HepG2 (cell line): Measurements from ENCODE around the gene GLUD1. TPM values are rescaled to one million over a fixed set of nuclear protein-coding genes. Genes with fewer than 3 reads are reported as not detected.
A peak's percentile ranks its signal among the peaks of the same experiment; 100 is the strongest.
"Not testable (repeated sequence)": the region's sequence is repeated elsewhere in the genome, so short reads cannot be mapped to it uniquely, and the experiment has no call there.

ENCODE experiments used
- ATAC-seq: fragments of 200-7000 bp; cut with Tn5 transposase; 3 replicates; pipeline ENCODE4 v1.9.1; 2020; ENCODE audit warnings: mild to moderate bottlenecking, moderate library complexity
- BruUV-seq: library from RNA; stranded (reverse); fragments of 400-500 nt; replicated peaks from 2 replicates; lab custom pipeline; 2021; lab: Mats Ljungman, UMichigan
- CTCF ChIA-PET: fragments of 300-600 bp; formaldehyde crosslinking; extraction: SDS; loops from one replicate; lab custom pipeline; 2021; ENCODE audit warnings: low total read pairs, inconsistent platforms, low intra/inter-chr PET ratio; lab: Yijun Ruan, JAX
- POLR2A ChIA-PET: fragments of 350-600 bp; sonication (Branson Sonifier 250); formaldehyde crosslinking; loops from one replicate; lab custom pipeline; 2020; ENCODE audit warnings: antibody characterized with exemption, inconsistent platforms; lab: Yijun Ruan, JAX
- DNase-seq: peaks from one replicate; pipeline ENCODE4 v3.0.0-alpha.2; 2015; ENCODE audit warnings: low spot score
- FAIRE-seq: peaks from 3 replicates; lab custom pipeline; 2011; peaks lifted over from hg19 to GRCh38; lab: Jason Lieb, UNC
- H2AFZ ChIP-seq: one replicate; pipeline ENCODE4 v1.6.1; 2011; ENCODE audit warnings: low read length, inconsistent platforms
- H3K27ac ChIP-seq: fragments of 300-600 bp; 3 replicates; pipeline ENCODE4 v1.8.0; 2011; ENCODE audit warnings: mixed run types, mild to moderate bottlenecking, mixed read lengths, low read length, inconsistent platforms; ENCODE audit not compliant: insufficient read depth; ENCODE audit errors: extremely low read length
- H3K27me3 ChIP-seq, 2 experiments: fragments of 200-600 bp in 1 of 2; 2 replicates in 1 of 2; 3 replicates in 1 of 2; pipeline versions ENCODE4 v1.6.0 to v1.8.0; 2011; ENCODE audit warnings: low read length in 2 of 2, mild to moderate bottlenecking in 2 of 2, moderate library complexity in 2 of 2, inconsistent platforms in 1 of 2; ENCODE audit not compliant: insufficient read depth in 2 of 2, control insufficient read depth in 1 of 2
- H3K36me3 ChIP-seq, 2 experiments: fragments of 200-600 bp in 1 of 2; replicated peaks in 1 of 2; 2 replicates in 1 of 2; 3 replicates in 1 of 2; pipeline versions ENCODE4 v1.5.1 to v1.8.0; 2011; ENCODE audit warnings: low read length in 2 of 2, inconsistent platforms in 1 of 2; ENCODE audit not compliant: insufficient read depth in 2 of 2, control insufficient read depth in 1 of 2
- H3K4me1 ChIP-seq: 2 replicates; pipeline ENCODE4 v1.5.1; 2012; ENCODE audit warnings: low read length, inconsistent platforms; ENCODE audit not compliant: insufficient read depth
- H3K4me2 ChIP-seq: 2 replicates; pipeline ENCODE4 v1.6.0; 2011; ENCODE audit warnings: low read depth, low read length, inconsistent platforms
- H3K4me3 ChIP-seq, 3 experiments: fragments of 200-600 bp in 1 of 3; sonication (generic), shearing (Covaris generic) in 1 of 3; replicated peaks in 1 of 3; 2 replicates each; pipeline ENCODE4 v1.5.1; 2011 to 2016; ENCODE audit warnings: low read length in 3 of 3, inconsistent platforms in 2 of 3, low read depth in 2 of 3, mild to moderate bottlenecking in 2 of 3, control low read depth in 1 of 3, mixed read lengths in 1 of 3; ENCODE audit not compliant: insufficient read depth in 1 of 3
- H3K79me2 ChIP-seq: one replicate; pipeline ENCODE4 v1.6.1; 2011; ENCODE audit warnings: low read length, inconsistent platforms; ENCODE audit not compliant: insufficient read depth
- H3K9ac ChIP-seq: 2 replicates; pipeline ENCODE4 v1.6.0; 2011; ENCODE audit warnings: mild to moderate bottlenecking, low read depth, low read length, inconsistent platforms; ENCODE audit not compliant: insufficient read depth
- H3K9me3 ChIP-seq: 2 replicates; pipeline ENCODE4 v1.5.1; 2012; ENCODE audit warnings: mild to moderate bottlenecking, low read length
- H4K20me1 ChIP-seq: 2 replicates; pipeline ENCODE4 v1.6.0; 2011; ENCODE audit warnings: inconsistent platforms, mild to moderate bottlenecking, low read length, moderate library complexity; ENCODE audit not compliant: insufficient read depth
- ATF7 ChIP-seq, 2 experiments: fragments of 450-650 bp in 1 of 2; sonication (generic) in 1 of 2; formaldehyde crosslinking in 1 of 2; IDR thresholded peaks; 2 replicates each; pipeline versions ENCODE4 v1.4.0 to v1.6.1; 2016 to 2020; ENCODE audit warnings: antibody characterized with exemption in 1 of 2, mild to moderate bottlenecking in 1 of 2, missing genetic modification reagents in 1 of 2
- FOSL2 ChIP-seq: sonication (generic); formaldehyde crosslinking; IDR thresholded peaks from 2 replicates; pipeline ENCODE4 v1.4.0; 2020; ENCODE audit warnings: missing genetic modification reagents
- MAFF ChIP-seq: IDR thresholded peaks from 2 replicates; pipeline ENCODE4 v1.6.1; 2011; ENCODE audit warnings: low read depth, low read length, improper control_type of control experiment
- MAFK ChIP-seq, 2 experiments: IDR thresholded peaks in 1 of 2; conservative IDR thresholded peaks in 1 of 2; 2 replicates each; pipeline ENCODE4 v1.6.1; 2011; ENCODE audit warnings: improper control_type of control experiment in 2 of 2, low read length in 2 of 2
- NR2F6 ChIP-seq, 2 experiments: IDR thresholded peaks; 2 replicates each; pipeline ENCODE4 v1.6.1; 2016; ENCODE audit warnings: antibody characterized with exemption in 1 of 2, mild to moderate bottlenecking in 1 of 2
- RARA ChIP-seq: IDR thresholded peaks from 2 replicates; pipeline ENCODE4 v1.6.1; 2016; ENCODE audit warnings: missing genetic modification reagents, missing compliant biosample characterization
- WGBS: methylation state at CpG from one replicate; pipeline ENCODE4 v1.1.6; 2017; ENCODE audit warnings: low lambda C conversion rate; 5-methylcytosine and 5-hydroxymethylcytosine counted together
- in situ Hi-C: cut with HindIII; loops from 2 replicates; pipeline ENCODE4 v1.10.0; 2017; ENCODE audit warnings: low pct_unique_long_range_greater_than_20kb; ENCODE audit not compliant: extremely low pct_ligation_motif_present
- intact Hi-C: fragments of 100-400 bp; cut with micrococcal nuclease; formaldehyde crosslinking; loops from one replicate; pipeline ENCODE4 v1.10.0; 2022; ENCODE audit not compliant: unreplicated experiment
- polyA plus RNA-seq, 8 experiments: library from polyadenylated mRNA; depleted of rRNA in 3 of 8; stranded (reverse) in 7 of 8; unstranded in 1 of 8; fragments of >200 nt; fragmentation: Illumina TruSeq in 4 of 8; extraction: Trizol in 4 of 8; gene quantifications; 2 replicates each; pipeline versions ENCODE4 v1.2.1 to v1.2.3, GENCODE V29; 2011 to 2016; ENCODE audit warnings: low read depth in 4 of 8, missing spikeins in 1 of 8, mixed read lengths in 1 of 8; ENCODE audit not compliant: insufficient read depth in 1 of 8
- total RNA-seq, 5 experiments: library from RNA; depleted of rRNA; stranded (reverse); fragments of >200 nt; fragmentation: Illumina TruSeq; extraction: Trizol; gene quantifications; 2 replicates each; pipeline ENCODE4 v1.2.3, GENCODE V29; 2016; ENCODE audit warnings: low read depth in 1 of 5

GLUD1 gene
- total and polyA plus RNA-seq, 2 of the 13 experiments (the other 11 are each of a cell fraction or from before 2014, with no cell fraction given), result 301 to 798 TPM

DNA sequence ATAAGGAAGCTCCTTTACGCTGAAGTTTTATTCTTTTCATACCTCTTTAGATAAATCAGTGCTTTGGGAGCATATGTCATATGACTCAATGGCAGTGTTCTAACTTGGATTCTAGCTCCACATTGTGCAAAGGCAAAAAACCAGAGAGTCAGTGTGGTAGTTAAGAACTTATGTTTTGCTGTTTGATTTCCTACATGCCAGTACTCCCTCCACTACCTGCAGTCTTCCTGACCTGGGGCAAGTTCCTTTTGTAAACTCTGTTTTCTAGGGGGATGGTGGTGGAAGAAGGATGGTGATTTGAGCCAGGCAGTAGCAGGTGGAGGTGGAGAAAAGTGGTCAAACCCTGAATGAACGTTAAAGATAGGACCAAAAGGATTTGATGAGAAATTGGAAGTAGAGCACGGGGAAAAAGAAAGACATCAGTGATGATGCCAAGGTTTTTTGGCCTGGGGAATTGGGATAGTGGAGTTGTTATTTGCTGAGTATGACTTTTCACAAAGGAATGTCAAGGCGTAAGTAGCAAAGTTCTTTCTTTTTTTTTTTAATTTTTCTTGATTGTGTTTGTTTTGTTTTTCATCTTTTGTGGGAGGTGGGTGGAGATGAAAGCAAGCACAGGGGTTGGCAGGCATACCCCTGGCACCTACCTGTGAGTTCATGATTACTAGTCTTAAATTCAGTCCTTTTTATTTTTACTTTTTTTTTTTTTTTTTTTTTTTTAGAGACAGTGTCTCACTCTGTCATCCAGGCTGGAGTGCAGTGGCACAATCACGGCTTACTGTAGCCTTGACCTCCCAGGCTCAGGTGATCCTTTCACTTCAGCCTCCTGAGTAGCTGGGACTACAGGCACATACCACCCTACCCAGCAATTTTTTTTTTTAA, 47.8 kb upstream of the GLUD1 start:
- H4K20me1 ChIP-seq, H3K9ac ChIP-seq, H2AFZ ChIP-seq, H3K4me3 ChIP-seq, in situ Hi-C loops, POLR2A ChIA-PET, H3K79me2 ChIP-seq, H3K4me2 ChIP-seq, H3K36me3 ChIP-seq, H3K27me3 ChIP-seq, BruUV-seq, intact Hi-C loops, FAIRE-seq, H3K9me3 ChIP-seq, CTCF ChIA-PET: not testable (repeated sequence)
- DNase-seq (peak; percentile 35), ATAC-seq (peak; percentile 45)
- 30% methylated on average over 5 of the region's 5 CpGs for WGBS
- Histone ChIP-seq H3K4me1 (peaks cover 45% of the 10 kb centered on the region), H3K27ac (peak overlapping the region; percentile 65)
- peak; percentile 11; the same call in 1 of the 2 replicates for TF ChIP-seq FOSL2
- TF ChIP-seq RARA, result peak; percentile 29; the same call in 1 of the 2 replicates
- peak; percentile 81 for TF ChIP-seq MAFF
- peak; percentile 68 to 83 for TF ChIP-seq MAFK (conservative IDR thresholded peaks at IDR 0.05 in 1 of 2, IDR thresholded peaks at IDR 0.05 in 1 of 2; ENCODE audit: low read length in 2 of 2)
- peak; percentile 36; the same call in 1 of the 2 replicates for TF ChIP-seq NR2F6 (IDR thresholded peaks at IDR 0.05)
- TF ChIP-seq NR2F6 (CRISPR knock-in tag; IDR thresholded peaks at IDR 0.05), result peak; percentile 59

DNA sequence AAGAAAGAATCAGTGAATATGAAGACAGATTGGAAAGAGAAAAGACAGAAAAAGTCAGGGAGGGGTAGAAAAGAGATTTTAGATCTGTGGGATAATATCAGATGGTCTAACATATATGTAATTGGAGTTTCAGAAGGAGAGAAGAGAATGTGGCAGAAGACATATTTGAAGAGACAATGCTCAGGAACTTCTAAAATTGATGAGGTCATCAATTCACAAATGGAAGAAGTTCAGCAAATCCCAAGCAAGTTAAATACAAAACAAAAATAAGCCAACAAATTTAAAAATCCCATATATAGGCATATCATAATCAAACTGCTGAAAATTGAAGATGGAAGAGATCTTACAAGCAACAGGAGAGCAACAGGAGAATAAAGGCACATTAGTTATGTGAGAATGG, 42.8 kb upstream of the GLUD1 start:
- ATAC-seq; H3K9me3 ChIP-seq; H3K79me2 ChIP-seq; FAIRE-seq; H3K4me1 ChIP-seq; H3K36me3 ChIP-seq; in situ Hi-C loops; H3K27ac ChIP-seq; H4K20me1 ChIP-seq; H3K9ac ChIP-seq; H3K4me2 ChIP-seq; H3K4me3 ChIP-seq; CTCF ChIA-PET; POLR2A ChIA-PET; H2AFZ ChIP-seq; DNase-seq; H3K27me3 ChIP-seq; TF ChIP-seq ATF7 (CRISPR knock-in tag; IDR thresholded peaks at IDR 0.05): not testable (repeated sequence)
- BruUV-seq, result TSS peak; percentile 37
- TF ChIP-seq ATF7 (IDR thresholded peaks at IDR 0.05), result peak; percentile 54
- TF ChIP-seq MAFK (conservative IDR thresholded peaks at IDR 0.05 in 1 of 2, IDR thresholded peaks at IDR 0.05 in 1 of 2; ENCODE audit: low read length in 2 of 2), result peak; percentile 74 to 85
- peak; percentile 85 for TF ChIP-seq MAFF
- intact Hi-C loops, result loop anchor here (2.0 kb wide), 1 partner anchor 43 kb away; the partner anchor contains the start of genes GLUD1 and SHLD2

DNA sequence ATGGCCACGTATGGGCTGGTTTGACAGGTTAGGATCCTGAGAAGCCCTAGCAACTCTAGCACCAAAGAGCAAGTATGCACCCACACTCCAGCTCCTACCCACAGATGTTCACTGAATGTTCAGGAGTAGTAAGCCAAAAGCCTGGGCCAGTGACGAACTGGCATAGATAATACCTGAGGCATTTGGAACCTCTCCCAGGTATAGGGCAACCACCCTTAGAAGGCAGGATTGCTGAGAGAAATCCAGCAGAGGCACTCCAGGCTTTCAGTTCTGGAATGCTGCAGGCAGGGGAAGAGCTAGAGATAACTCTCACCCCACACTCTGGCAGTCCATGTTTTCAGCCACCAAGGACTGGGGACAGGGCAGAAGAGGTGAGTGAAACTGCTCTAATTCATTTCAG, 39.8 kb upstream of the GLUD1 start:
- WGBS, result 100% methylated on average over 2 of the region's 2 CpGs
- H3K27me3 ChIP-seq, H3K9me3 ChIP-seq, in situ Hi-C loops, H2AFZ ChIP-seq, DNase-seq, H3K4me3 ChIP-seq, BruUV-seq, H3K9ac ChIP-seq, H3K27ac ChIP-seq, POLR2A ChIA-PET, H4K20me1 ChIP-seq, H3K4me1 ChIP-seq, intact Hi-C loops, CTCF ChIA-PET, FAIRE-seq, H3K36me3 ChIP-seq, H3K79me2 ChIP-seq, H3K4me2 ChIP-seq: not testable (repeated sequence)
- ATAC-seq, result peak; percentile 82
